ENCODE measurements around the gene OFD1.

GRCh38 chrX:13764765-13765164 lies 30.2 kb downstream of the OFD1 start:
- TF ChIP-seq CTCF (IDR thresholded peaks at IDR 0.05; ENCODE audit: low read length) (no peak), EZH2phosphoT487 (IDR thresholded peaks at IDR 0.05; ENCODE audit: low read length) (no peak), EZH2 (optimal IDR thresholded peaks at IDR 0.05; ENCODE audit: low read depth, low read length) (no peak)
